Gastroesophageal sphincter (tissue), 3 donors: Measurements from ENCODE around the gene EHBP1L1.

Source experiments
- CTCF ChIP-seq, 4 experiments: fragments of 200-600 bp in 2 of 4; fragments of 450-650 bp in 2 of 4; sonication (generic) in 1 of 4; IDR thresholded peaks; one replicate each; pipeline ENCODE4 v1.5.1; 2017 to 2019; ENCODE audit warnings: antibody characterized with exemption in 4 of 4, mild to moderate bottlenecking in 2 of 4, moderate library complexity in 2 of 4
- POLR2A ChIP-seq, 2 donors: fragments of 450-650 bp; IDR thresholded peaks; one replicate each; pipeline ENCODE4 v1.6.1; 2017; ENCODE audit warnings: antibody characterized with exemption in 2 of 2, mild to moderate bottlenecking in 2 of 2, moderate library complexity in 1 of 2

GRCh38 chr11:65538915-65539743, 36.7 kb upstream of the EHBP1L1 start:
- no peak for TF ChIP-seq CTCF (IDR thresholded peaks at IDR 0.05)
- TF ChIP-seq POLR2A (IDR thresholded peaks at IDR 0.05), result no peak
